K562 (cell line): ENCODE data around the gene ATP2A3. TPM values are rescaled to one million over a fixed set of nuclear protein-coding genes. Genes with fewer than 3 reads are reported as not detected.
A peak's percentile ranks its signal among the peaks of the same experiment; 100 is the strongest.

ENCODE experiments used
- ARID2 ChIP-seq: fragments of 450-650 bp; IDR thresholded peaks from 2 replicates; pipeline ENCODE4 v1.6.1; 2017; ENCODE audit warnings: antibody characterized with exemption, mild to moderate bottlenecking
- CHD1 ChIP-seq: fragments of 200-600 bp; sonication (generic); IDR thresholded peaks from one replicate; pipeline ENCODE4 v1.6.1; 2012; ENCODE audit warnings: mild to moderate bottlenecking, moderate library complexity, low read length, inconsistent platforms
- HNRNPL ChIP-seq: fragments of 200-400 bp; formaldehyde crosslinking; IDR thresholded peaks from 2 replicates; pipeline ENCODE4 v1.6.1; 2017; ENCODE audit warnings: low read depth, mild to moderate bottlenecking, low read length
- JUND ChIP-seq, 2 experiments: IDR thresholded peaks; 2 replicates in 1 of 2; 3 replicates in 1 of 2; pipeline ENCODE4 v1.6.1; 2011; ENCODE audit warnings: borderline replicate concordance in 2 of 2, low read depth in 2 of 2, low read length in 2 of 2, improper control_type of control experiment in 1 of 2, missing biosample characterization in 1 of 2, missing genetic modification characterization in 1 of 2, missing genetic modification reagents in 1 of 2
- MAZ ChIP-seq, 2 experiments: fragments of 450-650 bp in 1 of 2; sonication (generic) in 1 of 2; formaldehyde crosslinking; IDR thresholded peaks in 1 of 2; conservative IDR thresholded peaks in 1 of 2; 2 replicates each; pipeline versions ENCODE4 v1.4.0 to v1.5.0; 2020; ENCODE audit warnings: mild to moderate bottlenecking in 1 of 2, missing genetic modification reagents in 1 of 2
- MBD2 ChIP-seq: sonication (generic); IDR thresholded peaks from 2 replicates; pipeline ENCODE4 v1.6.1; 2016; ENCODE audit warnings: low read depth, borderline replicate concordance
- MEF2D ChIP-seq: conservative IDR thresholded peaks from 2 replicates; pipeline ENCODE4 v1.6.1; 2016; ENCODE audit warnings: low read depth, missing genetic modification characterization, missing compliant biosample characterization
- MYC ChIP-seq, 2 experiments: fragments of 250-450 bp in 1 of 2; sonication (Bioruptor Pico) in 1 of 2; IDR thresholded peaks; 2 replicates each; pipeline versions ENCODE4 v1.5.1 to v1.6.1; 2012 to 2021; ENCODE audit warnings: low read depth in 2 of 2, borderline replicate concordance in 1 of 2, improper control_type of control experiment in 1 of 2, low read length in 1 of 2, mild to moderate bottlenecking in 1 of 2, moderate library complexity in 1 of 2
- NFIX ChIP-seq: fragments of 250-450 bp; sonication (Bioruptor Pico); IDR thresholded peaks from 2 replicates; pipeline ENCODE4 v1.4.0; 2020; ENCODE audit warnings: low read depth, mild to moderate bottlenecking, moderate library complexity
- NR3C1 ChIP-seq: sonication (generic); formaldehyde crosslinking; IDR thresholded peaks from 2 replicates; pipeline ENCODE4 v1.8.1; 2022; ENCODE audit warnings: missing genetic modification reagents
- PPARD ChIP-seq: fragments of 250-450 bp; sonication (Bioruptor Pico); IDR thresholded peaks from 2 replicates; pipeline ENCODE4 v1.8.0; 2022; ENCODE audit warnings: inconsistent platforms, mild to moderate bottlenecking, moderate library complexity
- PRPF4 ChIP-seq: fragments of 200-400 bp; formaldehyde crosslinking; IDR thresholded peaks from one replicate; pipeline ENCODE4 v1.6.1; 2017; ENCODE audit warnings: low read length, low read depth, mild to moderate bottlenecking; ENCODE audit not compliant: insufficient read depth, poor library complexity, severe bottlenecking
- PTBP1 ChIP-seq: fragments of 200-400 bp; formaldehyde crosslinking; IDR thresholded peaks from 2 replicates; pipeline ENCODE4 v1.6.1; 2017; ENCODE audit warnings: low read depth, low read length
- SMAD4 ChIP-seq: fragments of 250-450 bp; sonication (Bioruptor Pico); conservative IDR thresholded peaks from 2 replicates; pipeline ENCODE4 v1.8.0; 2021; ENCODE audit warnings: inconsistent platforms, mild to moderate bottlenecking, moderate library complexity
- polyA plus RNA-seq, 8 experiments: library from polyadenylated mRNA; depleted of rRNA in 4 of 8; stranded (reverse) in 5 of 8; unstranded in 3 of 8; fragments of >200 nt; fragmentation: Nextera tagmentation in 2 of 8; fragmentation: Illumina TruSeq in 1 of 8; extraction: Ambion mirVana in 2 of 8; extraction: Trizol in 1 of 8; gene quantifications; 2 replicates each; pipeline versions ENCODE4 v1.2.1 to v1.2.3, GENCODE V29; 2011 to 2014; ENCODE audit warnings: inconsistent platforms in 1 of 8, missing spikeins in 1 of 8
- total RNA-seq, 7 experiments: library from RNA; depleted of rRNA in 6 of 7; stranded (reverse); fragments of >200 nt in 6 of 7; fragmentation: Illumina TruSeq in 2 of 7; extraction: Trizol in 2 of 7; gene quantifications; 2 replicates each; pipeline versions ENCODE4 v1.2.1 to v1.2.3, GENCODE V29; 2011 to 2021; ENCODE audit warnings: low replicate concordance in 1 of 7
- TF ChIP-seq, protein P1 (sequence below): fragments of 200-400 bp; formaldehyde crosslinking; IDR thresholded peaks from 2 replicates; pipeline ENCODE4 v1.6.1; 2017; ENCODE audit warnings: mild to moderate bottlenecking, low read depth, low read length, moderate library complexity
- TF ChIP-seq, protein P2 (sequence below): sonication (generic); formaldehyde crosslinking; IDR thresholded peaks from 2 replicates; pipeline ENCODE4 v1.8.0; 2022; ENCODE audit warnings: mild to moderate bottlenecking, missing genetic modification reagents
- TF ChIP-seq, protein P3 (sequence below): sonication (generic); formaldehyde crosslinking; IDR thresholded peaks from 2 replicates; pipeline ENCODE4 v1.8.1; 2023; ENCODE audit warnings: mild to moderate bottlenecking, missing genetic modification reagents
- TF ChIP-seq, protein P4 (sequence below): fragments of 250-450 bp; sonication (Bioruptor Pico); IDR thresholded peaks from 2 replicates; pipeline ENCODE4 v1.8.0; 2021; ENCODE audit warnings: mild to moderate bottlenecking, moderate library complexity

The ATP2A3 gene
- total and polyA plus RNA-seq, 9 of the 15 experiments (the other 6 are each of a cell fraction or from before 2014, with no cell fraction given), result 0.65 to 103 (median 31.3) TPM

DNA sequence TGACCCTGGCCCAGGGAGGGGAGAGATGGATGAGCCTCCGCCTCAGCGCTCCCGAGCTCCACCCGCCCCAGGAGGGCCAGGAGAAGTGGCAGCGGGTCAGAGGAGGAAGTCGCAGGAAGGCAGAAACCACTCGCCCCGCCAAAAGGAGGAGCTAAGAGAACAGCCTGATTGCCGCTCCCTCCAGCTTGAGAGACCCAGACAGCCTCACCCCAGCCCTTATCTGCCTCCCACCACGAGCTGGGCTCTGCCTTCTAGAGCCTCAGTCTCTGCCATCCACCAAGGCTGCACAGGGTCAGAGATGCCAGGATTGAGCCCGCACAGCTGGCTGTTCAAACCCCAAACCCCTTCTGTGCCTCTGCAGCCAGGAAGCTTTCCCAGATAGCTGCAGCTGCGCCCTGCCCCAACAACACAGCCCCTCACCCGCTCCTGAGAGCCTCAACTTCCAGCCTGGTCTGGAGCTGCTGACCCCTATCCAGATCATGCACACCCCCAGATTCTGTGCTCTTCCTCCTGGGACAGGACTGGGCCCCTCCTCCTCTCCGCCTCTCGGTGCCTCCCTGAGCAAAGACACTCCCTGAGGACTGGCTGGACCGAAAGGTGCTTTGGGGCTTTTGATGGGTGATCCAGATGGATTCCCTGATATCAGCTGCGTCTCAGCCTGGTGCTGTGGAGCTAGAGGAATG, 1.0 kb upstream of the ATP2A3 start (continued):
- TF ChIP-seq MYC (IDR thresholded peaks at IDR 0.05; ENCODE audit: low read depth, low read length) (peak; percentile 55; the same call in 1 of the 2 replicates), MYC (CRISPR knock-in tag; IDR thresholded peaks at IDR 0.05; ENCODE audit: borderline replicate concordance, low read depth) (no peak), NR3C1 (no peak), MEF2D (tag) (no peak), NFIX (CRISPR knock-in tag) (no peak), MBD2 (no peak), PPARD (CRISPR knock-in tag) (no peak), MAZ (CRISPR knock-in tag; conservative IDR thresholded peaks at IDR 0.05 in 1 of 2, IDR thresholded peaks at IDR 0.05 in 1 of 2) (peak; percentile 44 to 66), CHD1 (no peak), ARID2 (no peak), JUND (IDR thresholded peaks at IDR 0.05; ENCODE audit: borderline replicate concordance, low read depth, low read length) (0 out of 2 replicates have a peak, but pooled peaks have one; percentile 32), JUND (tag; IDR thresholded peaks at IDR 0.05; ENCODE audit: borderline replicate concordance, low read depth, low read length) (no peak; the same call in 2 of the 3 replicates), PTBP1 (no peak), SMAD4 (peak; percentile 77), HNRNPL (no peak), PRPF4 (no peak)
- TF ChIP-seq, protein P1, sequence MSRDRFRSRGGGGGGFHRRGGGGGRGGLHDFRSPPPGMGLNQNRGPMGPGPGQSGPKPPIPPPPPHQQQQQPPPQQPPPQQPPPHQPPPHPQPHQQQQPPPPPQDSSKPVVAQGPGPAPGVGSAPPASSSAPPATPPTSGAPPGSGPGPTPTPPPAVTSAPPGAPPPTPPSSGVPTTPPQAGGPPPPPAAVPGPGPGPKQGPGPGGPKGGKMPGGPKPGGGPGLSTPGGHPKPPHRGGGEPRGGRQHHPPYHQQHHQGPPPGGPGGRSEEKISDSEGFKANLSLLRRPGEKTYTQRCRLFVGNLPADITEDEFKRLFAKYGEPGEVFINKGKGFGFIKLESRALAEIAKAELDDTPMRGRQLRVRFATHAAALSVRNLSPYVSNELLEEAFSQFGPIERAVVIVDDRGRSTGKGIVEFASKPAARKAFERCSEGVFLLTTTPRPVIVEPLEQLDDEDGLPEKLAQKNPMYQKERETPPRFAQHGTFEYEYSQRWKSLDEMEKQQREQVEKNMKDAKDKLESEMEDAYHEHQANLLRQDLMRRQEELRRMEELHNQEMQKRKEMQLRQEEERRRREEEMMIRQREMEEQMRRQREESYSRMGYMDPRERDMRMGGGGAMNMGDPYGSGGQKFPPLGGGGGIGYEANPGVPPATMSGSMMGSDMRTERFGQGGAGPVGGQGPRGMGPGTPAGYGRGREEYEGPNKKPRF, result no peak
- TF ChIP-seq, protein P2, sequence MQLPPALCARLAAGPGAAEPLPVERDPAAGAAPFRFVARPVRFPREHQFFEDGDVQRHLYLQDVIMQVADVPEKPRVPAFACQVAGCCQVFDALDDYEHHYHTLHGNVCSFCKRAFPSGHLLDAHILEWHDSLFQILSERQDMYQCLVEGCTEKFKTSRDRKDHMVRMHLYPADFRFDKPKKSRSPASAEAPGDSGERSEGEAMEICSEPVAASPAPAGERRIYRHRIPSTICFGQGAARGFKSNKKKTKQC (CRISPR knock-in tag), result no peak
- TF ChIP-seq, protein P3, sequence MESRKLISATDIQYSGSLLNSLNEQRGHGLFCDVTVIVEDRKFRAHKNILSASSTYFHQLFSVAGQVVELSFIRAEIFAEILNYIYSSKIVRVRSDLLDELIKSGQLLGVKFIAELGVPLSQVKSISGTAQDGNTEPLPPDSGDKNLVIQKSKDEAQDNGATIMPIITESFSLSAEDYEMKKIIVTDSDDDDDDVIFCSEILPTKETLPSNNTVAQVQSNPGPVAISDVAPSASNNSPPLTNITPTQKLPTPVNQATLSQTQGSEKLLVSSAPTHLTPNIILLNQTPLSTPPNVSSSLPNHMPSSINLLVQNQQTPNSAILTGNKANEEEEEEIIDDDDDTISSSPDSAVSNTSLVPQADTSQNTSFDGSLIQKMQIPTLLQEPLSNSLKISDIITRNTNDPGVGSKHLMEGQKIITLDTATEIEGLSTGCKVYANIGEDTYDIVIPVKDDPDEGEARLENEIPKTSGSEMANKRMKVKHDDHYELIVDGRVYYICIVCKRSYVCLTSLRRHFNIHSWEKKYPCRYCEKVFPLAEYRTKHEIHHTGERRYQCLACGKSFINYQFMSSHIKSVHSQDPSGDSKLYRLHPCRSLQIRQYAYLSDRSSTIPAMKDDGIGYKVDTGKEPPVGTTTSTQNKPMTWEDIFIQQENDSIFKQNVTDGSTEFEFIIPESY, result no peak
- TF ChIP-seq, protein P4, sequence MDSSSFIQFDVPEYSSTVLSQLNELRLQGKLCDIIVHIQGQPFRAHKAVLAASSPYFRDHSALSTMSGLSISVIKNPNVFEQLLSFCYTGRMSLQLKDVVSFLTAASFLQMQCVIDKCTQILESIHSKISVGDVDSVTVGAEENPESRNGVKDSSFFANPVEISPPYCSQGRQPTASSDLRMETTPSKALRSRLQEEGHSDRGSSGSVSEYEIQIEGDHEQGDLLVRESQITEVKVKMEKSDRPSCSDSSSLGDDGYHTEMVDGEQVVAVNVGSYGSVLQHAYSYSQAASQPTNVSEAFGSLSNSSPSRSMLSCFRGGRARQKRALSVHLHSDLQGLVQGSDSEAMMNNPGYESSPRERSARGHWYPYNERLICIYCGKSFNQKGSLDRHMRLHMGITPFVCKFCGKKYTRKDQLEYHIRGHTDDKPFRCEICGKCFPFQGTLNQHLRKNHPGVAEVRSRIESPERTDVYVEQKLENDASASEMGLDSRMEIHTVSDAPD (CRISPR knock-in tag), result no peak
